UCSD-AML1 (cell line): Measurements from ENCODE around the gene DENND1A.

Source experiments
- DNase-seq: peaks from one replicate; lab custom pipeline; 2025; ENCODE audit not compliant: unreplicated experiment; lab: John Stamatoyannopoulos, UW

The DENND1A gene

GRCh38 chr9:123691765-123692303, 238.1 kb downstream of the DENND1A start:
- no peak for DNase-seq

- no peak for DNase-seq
These were observed 240.1 kb downstream of the DENND1A start for GRCh38 chr9:123689701-123690428.

GRCh38 chr9:123687246-123687751, 242.6 kb downstream of the DENND1A start:
- no peak for DNase-seq

- no peak for DNase-seq
These were observed 243.1 kb downstream of the DENND1A start for GRCh38 chr9:123686829-123687192.

GRCh38 chr9:123686131-123686828, 243.6 kb downstream of the DENND1A start:
- no peak for DNase-seq

GRCh38 chr9:123685489-123686083, 244.3 kb downstream of the DENND1A start:
- DNase-seq: no peak

- DNase-seq: no peak
These were observed 245.4 kb downstream of the DENND1A start for GRCh38 chr9:123684393-123685149.

GRCh38 chr9:123682746-123683145, 247.2 kb downstream of the DENND1A start:
- DNase-seq: no peak

- DNase-seq: no peak
These were observed 249.6 kb downstream of the DENND1A start for GRCh38 chr9:123680352-123680751.

GRCh38 chr9:123679330-123679987, 250.5 kb downstream of the DENND1A start:
- DNase-seq: no peak

GRCh38 chr9:123678878-123679329, 251.0 kb downstream of the DENND1A start:
- DNase-seq: no peak

- no peak for DNase-seq
These were observed 251.7 kb downstream of the DENND1A start for GRCh38 chr9:123678038-123678877.

- DNase-seq: no peak
These were observed 253.1 kb downstream of the DENND1A start for GRCh38 chr9:123676869-123677268.

GRCh38 chr9:123669346-123669745, 260.6 kb downstream of the DENND1A start:
- DNase-seq: no peak

- no peak for DNase-seq
These were observed 266.4 kb downstream of the DENND1A start for GRCh38 chr9:123663529-123663928.

- no peak for DNase-seq
These were observed 267.7 kb downstream of the DENND1A start for GRCh38 chr9:123662057-123662776.

- DNase-seq: no peak
These were observed 269.0 kb downstream of the DENND1A start for GRCh38 chr9:123660691-123661466.

GRCh38 chr9:123659358-123659757, 270.6 kb downstream of the DENND1A start:
- DNase-seq: no peak
